GM15510 (cell line): Measurements from ENCODE around the gene CMTM2.

Experiments used
- POLR2A ChIP-seq: IDR thresholded peaks from 3 replicates; pipeline ENCODE4 v1.6.1; 2011; ENCODE audit warnings: borderline replicate concordance; ENCODE audit not compliant: insufficient read length; ENCODE audit errors: extremely low read depth

CMTM2 gene

GRCh38 chr16:66605177-66605978, 26.1 kb downstream of the CMTM2 start:
- TF ChIP-seq POLR2A, result no peak

- TF ChIP-seq POLR2A, result no peak
These were observed 26.9 kb downstream of the CMTM2 start for GRCh38 chr16:66605979-66606751.

- TF ChIP-seq POLR2A, result no peak
These were observed 29.2 kb downstream of the CMTM2 start for GRCh38 chr16:66608241-66609138.

GRCh38 chr16:66609139-66609510, 29.9 kb downstream of the CMTM2 start:
- no peak for TF ChIP-seq POLR2A

GRCh38 chr16:66610111-66610820, 31.0 kb downstream of the CMTM2 start:
- no peak for TF ChIP-seq POLR2A

GRCh38 chr16:66612422-66612821, 33.2 kb downstream of the CMTM2 start:
- TF ChIP-seq POLR2A, result no peak

GRCh38 chr16:66614161-66614802, 35.0 kb downstream of the CMTM2 start:
- TF ChIP-seq POLR2A, result no peak

GRCh38 chr16:66616169-66616568, 36.9 kb downstream of the CMTM2 start:
- TF ChIP-seq POLR2A, result no peak

- TF ChIP-seq POLR2A, result no peak
These were observed 37.3 kb downstream of the CMTM2 start for GRCh38 chr16:66616592-66616991.

- no peak for TF ChIP-seq POLR2A
These were observed 37.8 kb downstream of the CMTM2 start for GRCh38 chr16:66617010-66617434.

GRCh38 chr16:66617728-66618127, 38.5 kb downstream of the CMTM2 start:
- no peak for TF ChIP-seq POLR2A

GRCh38 chr16:66618588-66619375, 39.5 kb downstream of the CMTM2 start:
- TF ChIP-seq POLR2A, result no peak
